ENCODE data around the gene CMIP. TPM values are rescaled to one million over a fixed set of nuclear protein-coding genes. Genes with fewer than 3 reads are reported as not detected.
A peak's percentile ranks its signal among the peaks of the same experiment; 100 is the strongest.

CMIP gene
- polyA plus RNA-seq, 3 donors, result 0.85 to 61.9 (median 0.93) TPM

DNA sequence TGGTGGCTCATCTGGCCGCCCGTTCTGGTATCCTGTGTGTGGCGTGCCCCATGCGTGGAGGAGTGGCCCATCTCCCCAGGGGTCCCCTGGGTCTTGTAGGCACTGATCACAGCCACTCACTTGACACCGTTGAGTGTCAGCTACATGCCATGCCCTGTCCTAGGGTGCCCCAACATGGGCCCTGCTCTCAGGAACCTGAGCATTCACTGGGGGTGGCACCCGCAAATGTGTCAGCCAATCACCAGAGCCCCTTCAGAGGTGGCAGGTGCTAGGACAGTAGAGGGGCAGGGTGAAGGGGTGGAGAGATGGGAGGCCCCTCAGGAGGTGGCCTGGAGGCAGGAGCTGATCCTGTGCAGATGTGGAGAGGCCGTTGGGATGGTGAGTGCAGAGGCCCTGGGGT lies 27.8 kb downstream of the CMIP start:
- WGBS (ENCODE audit: insufficient coverage), result 98% methylated on average over 7 of the region's 7 CpGs
- H3K9me3 Mint-ChIP-seq, result no peaks in the 10 kb centered on the region
- peaks cover 56 to 72% of the 10 kb centered on the region in 2 donors for H3K36me3 Mint-ChIP-seq
- H3K4me3 Mint-ChIP-seq, result no peak overlapping the region
- Histone ChIP-seq H3K9me3 (replicated peaks in 1 of 2; ENCODE audit: control insufficient read depth in 1 of 2, insufficient read depth in 1 of 2, low read length in 2 of 2) (no peaks in the 10 kb centered on the region), H3K4me2 (replicated peaks; ENCODE audit: extremely low read depth, low read length, poor library complexity, severe bottlenecking) (no peak overlapping the region), H3K4me1 (ENCODE audit: control insufficient read depth in 1 of 2, insufficient read depth in 2 of 2, low read length in 2 of 2) (peaks cover 98 to 100% of the 10 kb centered on the region in 2 donors), H3K79me2 (ENCODE audit: insufficient read depth, low read length) (peaks cover 98% of the 10 kb centered on the region), H4K20me1 (ENCODE audit: insufficient read depth, low read length) (peaks cover 64% of the 10 kb centered on the region), H2AFZ (ENCODE audit: insufficient read depth, low read depth, low read length, poor library complexity, severe bottlenecking) (no peak overlapping the region), H3K4me3 (replicated peaks in 1 of 3; ENCODE audit: low read depth in 2 of 3, low read length in 3 of 3) (no peak overlapping the region), H3K27ac (ENCODE audit: low read depth in 1 of 2, low read length in 2 of 2) (peak overlapping the region in 1 of 2 donors; percentile 87), H3K9ac (ENCODE audit: insufficient read depth, low read length, poor library complexity, severe bottlenecking) (no peak overlapping the region), H3K27me3 (ENCODE audit: control insufficient read depth in 2 of 2, insufficient read depth in 2 of 2, low read length in 2 of 2) (no peaks in the 10 kb centered on the region), H3K36me3 (replicated peaks in 1 of 2; ENCODE audit: control insufficient read depth in 1 of 2, insufficient read depth in 2 of 2, low read length in 2 of 2) (peaks cover 11 to 28% of the 10 kb centered on the region in 2 donors)
- no peak for DNase-seq
- TF ChIP-seq, protein P1, sequence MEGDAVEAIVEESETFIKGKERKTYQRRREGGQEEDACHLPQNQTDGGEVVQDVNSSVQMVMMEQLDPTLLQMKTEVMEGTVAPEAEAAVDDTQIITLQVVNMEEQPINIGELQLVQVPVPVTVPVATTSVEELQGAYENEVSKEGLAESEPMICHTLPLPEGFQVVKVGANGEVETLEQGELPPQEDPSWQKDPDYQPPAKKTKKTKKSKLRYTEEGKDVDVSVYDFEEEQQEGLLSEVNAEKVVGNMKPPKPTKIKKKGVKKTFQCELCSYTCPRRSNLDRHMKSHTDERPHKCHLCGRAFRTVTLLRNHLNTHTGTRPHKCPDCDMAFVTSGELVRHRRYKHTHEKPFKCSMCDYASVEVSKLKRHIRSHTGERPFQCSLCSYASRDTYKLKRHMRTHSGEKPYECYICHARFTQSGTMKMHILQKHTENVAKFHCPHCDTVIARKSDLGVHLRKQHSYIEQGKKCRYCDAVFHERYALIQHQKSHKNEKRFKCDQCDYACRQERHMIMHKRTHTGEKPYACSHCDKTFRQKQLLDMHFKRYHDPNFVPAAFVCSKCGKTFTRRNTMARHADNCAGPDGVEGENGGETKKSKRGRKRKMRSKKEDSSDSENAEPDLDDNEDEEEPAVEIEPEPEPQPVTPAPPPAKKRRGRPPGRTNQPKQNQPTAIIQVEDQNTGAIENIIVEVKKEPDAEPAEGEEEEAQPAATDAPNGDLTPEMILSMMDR (IDR thresholded peaks at IDR 0.05), result no peak
- peaks cover 0 to 6% (median 3%) of the 10 kb centered on the region in 3 donors for H3K27me3 Mint-ChIP-seq (ENCODE audit: low read depth in 3 of 3)
- H3K27ac Mint-ChIP-seq, result peak overlapping the region in 3 of 7 donors; percentile 15 to 82 (median 41)
- peaks cover 93% of the 10 kb centered on the region for H3K4me1 Mint-ChIP-seq
- intact Hi-C loops (cut with micrococcal nuclease), result loop anchor here in 1 of 2 donors (10.0 kb wide), 2 partner anchors 48 to 162 kb away; no protein-coding TSS in a partner anchor

DNA sequence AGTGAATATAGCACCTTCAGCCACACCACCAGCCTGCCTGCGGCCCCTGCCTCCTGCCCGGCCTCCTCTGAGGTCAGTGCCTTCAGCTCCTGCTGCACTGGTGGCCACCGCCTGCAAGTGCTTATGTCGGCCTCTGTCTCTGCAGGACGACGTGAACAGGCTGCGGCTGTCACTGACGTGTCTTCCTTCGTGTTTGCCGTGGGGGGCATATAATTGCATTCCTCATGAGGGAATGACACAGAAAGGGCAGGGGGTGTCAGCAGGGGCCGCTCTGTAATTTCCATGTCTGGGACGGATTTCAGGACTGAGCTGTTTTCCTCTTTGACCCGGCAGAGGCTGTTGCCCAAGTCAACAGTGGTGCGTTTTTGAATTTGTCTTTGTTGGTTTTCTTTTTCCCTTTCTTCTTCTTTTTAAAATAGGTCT lies 28.5 kb downstream of the CMIP start:
- peaks cover 11 to 28% of the 10 kb centered on the region in 2 donors for H3K36me3 ChIP-seq (replicated peaks in 1 of 2; ENCODE audit: control insufficient read depth in 1 of 2, insufficient read depth in 2 of 2, low read length in 2 of 2)
- H3K4me3 ChIP-seq (replicated peaks in 1 of 3; ENCODE audit: low read depth in 2 of 3, low read length in 3 of 3), result no peak overlapping the region
- Mint-ChIP-seq H3K36me3 (peaks cover 56 to 67% of the 10 kb centered on the region in 2 donors), H3K4me1 (peaks cover 95% of the 10 kb centered on the region), H3K27me3 (ENCODE audit: low read depth in 3 of 3) (peaks cover 0 to 4% (median 3%) of the 10 kb centered on the region in 3 donors), H3K27ac (peak overlapping the region in 4 of 7 donors; percentile 49 to 91 (median 73)), H3K4me3 (no peak overlapping the region), H3K9me3 (peaks cover 0 to 1% (median 0%) of the 10 kb centered on the region in 7 donors)
- intact Hi-C loops (cut with micrococcal nuclease), result loop anchor here in 1 of 2 donors (10.0 kb wide), 2 partner anchors 48 to 162 kb away; no protein-coding TSS in a partner anchor
- TF ChIP-seq, protein P1 (IDR thresholded peaks at IDR 0.05), result no peak
- H4K20me1 ChIP-seq (ENCODE audit: insufficient read depth, low read length), result peaks cover 57% of the 10 kb centered on the region
- no peaks in the 10 kb centered on the region for H3K27me3 ChIP-seq (ENCODE audit: control insufficient read depth in 2 of 2, insufficient read depth in 2 of 2, low read length in 2 of 2)
- H3K27ac ChIP-seq (ENCODE audit: low read depth in 1 of 2, low read length in 2 of 2), result peak overlapping the region; percentile 18 to 49
- no peak overlapping the region for H2AFZ ChIP-seq (ENCODE audit: insufficient read depth, low read depth, low read length, poor library complexity, severe bottlenecking)
- no peak overlapping the region for H3K9ac ChIP-seq (ENCODE audit: insufficient read depth, low read length, poor library complexity, severe bottlenecking)
- peaks cover 98% of the 10 kb centered on the region for H3K79me2 ChIP-seq (ENCODE audit: insufficient read depth, low read length)
- WGBS (ENCODE audit: insufficient coverage), result 93% methylated on average over 11 of the region's 14 CpGs
- H3K9me3 ChIP-seq (replicated peaks in 1 of 2; ENCODE audit: control insufficient read depth in 1 of 2, insufficient read depth in 1 of 2, low read length in 2 of 2), result no peaks in the 10 kb centered on the region
- peaks cover 98 to 100% of the 10 kb centered on the region in 2 donors for H3K4me1 ChIP-seq (ENCODE audit: control insufficient read depth in 1 of 2, insufficient read depth in 2 of 2, low read length in 2 of 2)
- no peak for DNase-seq
- no peak overlapping the region for H3K4me2 ChIP-seq (replicated peaks; ENCODE audit: extremely low read depth, low read length, poor library complexity, severe bottlenecking)

Measured in CD14-positive monocyte (primary cell).